GM12878 (cell line): Measurements from ENCODE around the gene GNG3. TPM values are rescaled to one million over a fixed set of nuclear protein-coding genes. Genes with fewer than 3 reads are reported as not detected.

Experiments
- ATAC-seq: fragments of 200-7000 bp; cut with Tn5 transposase; 3 replicates; pipeline ENCODE4 v1.9.1; 2020; ENCODE audit warnings: mild to moderate bottlenecking, moderate library complexity
- BruUV-seq: library from RNA; stranded (reverse); fragments of 400-500 nt; replicated peaks from 2 replicates; lab custom pipeline; 2021; lab: Mats Ljungman, UMichigan
- CTCF ChIA-PET: fragments of 300-600 bp; sonication (Branson Sonifier 250); formaldehyde crosslinking; extraction: SDS; loops from one replicate; lab custom pipeline; 2021; ENCODE audit warnings: inconsistent platforms; lab: Yijun Ruan, JAX
- POLR2A ChIA-PET: fragments of 350-600 bp; formaldehyde crosslinking; extraction: SDS; loops from one replicate; lab custom pipeline; 2021; ENCODE audit warnings: inconsistent platforms; lab: Charles Lee
- RAD21 ChIA-PET: fragments of 300-600 bp; sonication (Branson Sonifier 250); formaldehyde crosslinking; loops from one replicate; lab custom pipeline; 2023; ENCODE audit warnings: antibody characterized with exemption; ENCODE audit not compliant: unreplicated experiment; lab: Charles Lee
- SMC1A ChIA-PET: fragments of 300-600 bp; sonication (Branson Sonifier 250); formaldehyde crosslinking; loops from one replicate; lab custom pipeline; 2023; ENCODE audit not compliant: unreplicated experiment, uncharacterized antibody; lab: Charles Lee
- DNase-seq: peaks from one replicate; pipeline ENCODE4 v3.0.0-alpha.2; 2011; ENCODE audit warnings: low read depth, low spot score
- FAIRE-seq: peaks from 3 replicates; lab custom pipeline; 2011; peaks lifted over from hg19 to GRCh38; lab: Jason Lieb, UNC
- H2AFZ ChIP-seq: 2 replicates; pipeline ENCODE4 v1.6.0; 2011; ENCODE audit warnings: low read depth, low read length, control low read depth; ENCODE audit not compliant: control insufficient read depth
- H3K27ac ChIP-seq: 2 replicates; pipeline ENCODE4 v1.5.1; 2011; ENCODE audit warnings: control low read depth; ENCODE audit not compliant: control insufficient read depth, insufficient read depth
- H3K27me3 ChIP-seq, 2 experiments: replicated peaks in 1 of 2; 2 replicates each; pipeline versions ENCODE4 v1.6.0 to v1.6.1; 2011; ENCODE audit warnings: low read length in 1 of 2; ENCODE audit not compliant: control insufficient read depth in 2 of 2, insufficient read depth in 2 of 2
- H3K36me3 ChIP-seq, 2 experiments: 2 replicates each; pipeline ENCODE4 v1.5.1; 2011; ENCODE audit warnings: low read length in 1 of 2; ENCODE audit not compliant: control insufficient read depth in 2 of 2, insufficient read depth in 2 of 2
- H3K4me1 ChIP-seq: 2 replicates; pipeline ENCODE4 v1.6.1; 2011; ENCODE audit warnings: mild to moderate bottlenecking, low read length, moderate library complexity, mixed read lengths; ENCODE audit not compliant: control insufficient read depth, insufficient read depth
- H3K4me2 ChIP-seq: 2 replicates; pipeline ENCODE4 v1.6.0; 2011; ENCODE audit warnings: control low read depth; ENCODE audit not compliant: control insufficient read depth, insufficient read depth
- H3K4me3 ChIP-seq: fragments of 200-600 bp; sonication (generic); 2 replicates; pipeline ENCODE4 v1.5.1; 2016
- H3K79me2 ChIP-seq: 2 replicates; pipeline ENCODE4 v1.6.0; 2011; ENCODE audit warnings: low read length; ENCODE audit not compliant: control insufficient read depth, insufficient read depth
- H3K9ac ChIP-seq: 2 replicates; pipeline ENCODE4 v1.8.0; 2011; ENCODE audit warnings: low read length, control low read depth, mixed read lengths; ENCODE audit not compliant: control insufficient read depth, insufficient read depth
- H3K9me3 ChIP-seq: replicated peaks from 3 replicates; pipeline ENCODE4 v1.5.1; 2011; ENCODE audit warnings: mild to moderate bottlenecking, low read length; ENCODE audit not compliant: control insufficient read depth, insufficient read depth
- H4K20me1 ChIP-seq: 2 replicates; pipeline ENCODE4 v1.6.0; 2011; ENCODE audit not compliant: control insufficient read depth, insufficient read depth
- IRF4 ChIP-seq: IDR thresholded peaks from 2 replicates; pipeline ENCODE4 v1.6.1; 2011; ENCODE audit warnings: low read depth, low read length
- MEF2A ChIP-seq: IDR thresholded peaks from 2 replicates; pipeline ENCODE4 v1.6.1; 2011; ENCODE audit warnings: low read depth, mild to moderate bottlenecking, low read length, moderate library complexity; ENCODE audit not compliant: insufficient read depth
- MEF2B ChIP-seq: fragments of 450-650 bp; IDR thresholded peaks from 2 replicates; pipeline ENCODE4 v1.6.1; 2018; ENCODE audit warnings: mild to moderate bottlenecking, moderate library complexity; ENCODE audit not compliant: partially characterized antibody, poor library complexity, severe bottlenecking
- PAX5 ChIP-seq: IDR thresholded peaks from 2 replicates; pipeline ENCODE4 v1.6.1; 2011; ENCODE audit warnings: low read depth, low read length, borderline replicate concordance
- PML ChIP-seq: IDR thresholded peaks from 2 replicates; pipeline ENCODE4 v1.6.1; 2012; ENCODE audit warnings: low read length, inconsistent platforms
- RB1 ChIP-seq: fragments of 450-650 bp; formaldehyde crosslinking; IDR thresholded peaks from 2 replicates; pipeline ENCODE4 v1.6.1; 2017; ENCODE audit warnings: mild to moderate bottlenecking, borderline replicate concordance
- RFX5 ChIP-seq: IDR thresholded peaks from 2 replicates; pipeline ENCODE4 v1.6.1; 2011; ENCODE audit warnings: low read depth, low read length, improper control_type of control experiment
- SMAD1 ChIP-seq: fragments of 450-650 bp; IDR thresholded peaks from 2 replicates; pipeline ENCODE4 v1.6.1; 2018; ENCODE audit warnings: mild to moderate bottlenecking, low read depth; ENCODE audit not compliant: partially characterized antibody
- TARDBP ChIP-seq: IDR thresholded peaks from 2 replicates; pipeline ENCODE4 v1.6.1; 2016; ENCODE audit warnings: borderline replicate concordance
- ZNF217 ChIP-seq: fragments of 450-650 bp; IDR thresholded peaks from 2 replicates; pipeline ENCODE4 v1.6.1; 2017; ENCODE audit warnings: antibody characterized with exemption, mild to moderate bottlenecking
- WGBS: methylation state at CpG from one replicate; pipeline ENCODE4 v1.1.6; 2016; ENCODE audit warnings: low lambda C conversion rate; ENCODE audit not compliant: insufficient replicate concordance, insufficient coverage; ENCODE audit errors: missing lambda C conversion rate; 5-methylcytosine and 5-hydroxymethylcytosine counted together
- in situ Hi-C: fragments of 300-500 bp; cut with MboI; formaldehyde crosslinking; loops from 9 replicates; pipeline ENCODE4 v1.14.3; 2018; ENCODE audit warnings: mixed read lengths
- intact Hi-C: fragments of 100-400 bp; cut with micrococcal nuclease; formaldehyde crosslinking; loops from one replicate; pipeline ENCODE4 v1.14.2; 2022; ENCODE audit not compliant: unreplicated experiment
- polyA plus RNA-seq, 11 experiments: library from polyadenylated mRNA; depleted of rRNA in 4 of 11; unstranded in 6 of 11; stranded (reverse) in 5 of 11; fragments of >200 nt; fragmentation: Nextera tagmentation in 4 of 11; fragmentation: Illumina TruSeq in 1 of 11; extraction: Ambion mirVana in 4 of 11; extraction: Trizol in 1 of 11; gene quantifications; 1 replicate in 1 of 11; 2 replicates in 10 of 11; pipeline versions ENCODE4 v1.2.1 to v1.2.3, GENCODE V29; 2011 to 2016; ENCODE audit warnings: inconsistent platforms in 2 of 11, missing spikeins in 2 of 11, low read depth in 1 of 11
- total RNA-seq, 4 experiments: library from RNA; depleted of rRNA in 3 of 4; stranded (reverse); fragments of >200 nt in 3 of 4; fragmentation: Illumina TruSeq in 1 of 4; extraction: Trizol in 1 of 4; gene quantifications; 2 replicates each; pipeline versions ENCODE4 v1.2.1 to v1.2.3, GENCODE V29; 2013 to 2021
- TF ChIP-seq, protein P1 (sequence below), 3 experiments: IDR thresholded peaks in 2 of 3; conservative IDR thresholded peaks in 1 of 3; 2 replicates each; pipeline ENCODE4 v1.5.1; 2011; ENCODE audit warnings: low read depth in 3 of 3, low read length in 3 of 3, mild to moderate bottlenecking in 3 of 3, control low read depth in 2 of 3, moderate library complexity in 2 of 3, inconsistent platforms in 1 of 3, mixed read lengths in 1 of 3; ENCODE audit not compliant: control insufficient read depth in 2 of 3, insufficient read depth in 1 of 3; ENCODE audit errors: extremely low read depth in 1 of 3
- TF ChIP-seq, protein P2 (sequence below): IDR thresholded peaks from 2 replicates; pipeline ENCODE4 v1.6.1; 2011; ENCODE audit warnings: borderline replicate concordance, low read depth, mild to moderate bottlenecking, moderate library complexity, low read length; ENCODE audit not compliant: insufficient read depth, poor library complexity, severe bottlenecking
- TF ChIP-seq, protein P3 (sequence below): fragments of 450-650 bp; IDR thresholded peaks from 2 replicates; pipeline ENCODE4 v1.6.1; 2016; ENCODE audit warnings: mild to moderate bottlenecking
- TF ChIP-seq, protein P4 (sequence below): fragments of 450-650 bp; formaldehyde crosslinking; IDR thresholded peaks from 2 replicates; pipeline ENCODE4 v1.5.0; 2022; ENCODE audit warnings: mild to moderate bottlenecking, missing genetic modification characterization

The GNG3 gene
- total and polyA plus RNA-seq, 10 of the 15 experiments (the other 5 are each of a cell fraction or from before 2014, with no cell fraction given) = 0.27 to 0.83 (median 0.57) TPM; not detected in 5

DNA sequence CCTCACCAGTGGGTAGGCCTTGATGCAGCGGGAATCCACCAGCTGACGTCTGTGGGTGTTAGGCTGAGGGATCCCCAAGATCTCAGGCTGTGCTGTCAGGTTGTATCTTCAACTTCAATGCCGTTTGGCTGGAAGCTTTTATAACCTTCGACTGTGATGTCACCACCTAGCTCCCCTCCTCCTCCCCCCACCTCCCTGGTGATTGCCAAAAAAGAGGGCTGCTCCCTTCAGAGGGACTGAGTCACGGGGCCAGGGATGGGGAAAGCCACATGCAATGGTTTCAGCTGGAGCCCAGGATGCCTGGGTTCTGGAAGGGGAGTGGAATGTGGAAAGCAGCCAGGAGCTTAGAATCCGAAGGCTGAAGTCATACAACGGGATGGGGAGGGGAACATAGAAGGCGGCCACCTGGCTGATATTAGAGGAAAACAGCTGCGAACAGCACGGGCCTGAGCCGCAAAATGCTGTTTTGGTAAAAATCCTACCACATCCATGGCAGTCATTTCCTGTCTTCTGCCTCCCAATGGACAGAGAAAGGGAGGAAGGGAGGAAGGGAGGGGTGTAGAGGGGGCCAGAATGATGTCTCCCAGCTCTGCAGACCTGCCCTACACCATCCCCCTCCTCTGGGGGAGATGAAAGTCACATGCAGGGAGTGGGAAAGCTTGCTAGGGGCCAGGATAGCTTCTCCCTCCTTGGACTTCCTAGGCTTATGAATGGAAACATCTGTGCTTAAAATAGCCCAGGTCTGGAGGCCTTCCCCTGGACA is 17.9 kb upstream of the GNG3 start, which contains the start of gene LRRN4CL:
Gene LRRN4CL (minus strand): TSS at position 110 of the 763 bp plus-strand sequence. CDS start 1,022 bp downstream, outside the sequence.
- Histone ChIP-seq H3K4me2 (no peak within 1 kb of the TSS), H3K79me2 (no peaks in the 10 kb centered on the region), H3K27me3 (no peaks in the 10 kb centered on the region), H3K4me1 (no peaks in the 10 kb centered on the region), H3K4me3 (no peak within 1 kb of the TSS), H3K9ac (no peak within 1 kb of the TSS), H4K20me1 (no peaks in the 10 kb centered on the region), H3K27ac (no peak within 1 kb of the TSS), H2AFZ (no peak within 1 kb of the TSS), H3K9me3 (no peaks in the 10 kb centered on the region), H3K36me3 (peaks cover 9% of the 10 kb centered on the region in 2 experiments; a peak in 3 of 4 replicates)
- DNase-seq (no peak), ATAC-seq (no peak), FAIRE-seq (no peak)
- in situ Hi-C loops (loop anchor here (5.0 to 10.0 kb wide), 2 partner anchors 265 to 292 kb away; no protein-coding TSS in a partner anchor), intact Hi-C loops (loop anchor here (10.0 kb wide), 1 partner anchor 225 kb away; no protein-coding TSS in a partner anchor)
- WGBS = 71% methylated on average over 11 of the region's 11 CpGs
- RAD21 ChIA-PET = interaction anchor here (0.7 to 1.0 kb wide), 2 partner anchors 8 to 265 kb away, joined by 3 to 4 read pairs; no protein-coding TSS in a partner anchor
- SMC1A ChIA-PET = interaction anchor here (1.6 kb wide), 1 partner anchor 9 kb away, joined by 5 read pairs; no protein-coding TSS in a partner anchor
- BruUV-seq = no TSS peak
- POLR2A ChIA-PET = no interaction called here
- CTCF ChIA-PET = interaction anchor here (0.7 to 1.7 kb wide), 7 partner anchors 8 to 294 kb away, joined by 3 to 7 read pairs (median 3); partner anchors contain the start of genes C11orf98, CSKMT, TAF6L and TUT1
- TF ChIP-seq, protein P1, sequence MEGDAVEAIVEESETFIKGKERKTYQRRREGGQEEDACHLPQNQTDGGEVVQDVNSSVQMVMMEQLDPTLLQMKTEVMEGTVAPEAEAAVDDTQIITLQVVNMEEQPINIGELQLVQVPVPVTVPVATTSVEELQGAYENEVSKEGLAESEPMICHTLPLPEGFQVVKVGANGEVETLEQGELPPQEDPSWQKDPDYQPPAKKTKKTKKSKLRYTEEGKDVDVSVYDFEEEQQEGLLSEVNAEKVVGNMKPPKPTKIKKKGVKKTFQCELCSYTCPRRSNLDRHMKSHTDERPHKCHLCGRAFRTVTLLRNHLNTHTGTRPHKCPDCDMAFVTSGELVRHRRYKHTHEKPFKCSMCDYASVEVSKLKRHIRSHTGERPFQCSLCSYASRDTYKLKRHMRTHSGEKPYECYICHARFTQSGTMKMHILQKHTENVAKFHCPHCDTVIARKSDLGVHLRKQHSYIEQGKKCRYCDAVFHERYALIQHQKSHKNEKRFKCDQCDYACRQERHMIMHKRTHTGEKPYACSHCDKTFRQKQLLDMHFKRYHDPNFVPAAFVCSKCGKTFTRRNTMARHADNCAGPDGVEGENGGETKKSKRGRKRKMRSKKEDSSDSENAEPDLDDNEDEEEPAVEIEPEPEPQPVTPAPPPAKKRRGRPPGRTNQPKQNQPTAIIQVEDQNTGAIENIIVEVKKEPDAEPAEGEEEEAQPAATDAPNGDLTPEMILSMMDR (IDR thresholded peaks at IDR 0.05 in 2 of 3, conservative IDR thresholded peaks at IDR 0.05 in 1 of 3; ENCODE audit: control insufficient read depth in 2 of 3, extremely low read depth in 1 of 3, insufficient read depth in 1 of 3, low read depth in 3 of 3, low read length in 3 of 3) = no peak
- TF ChIP-seq, protein P2, sequence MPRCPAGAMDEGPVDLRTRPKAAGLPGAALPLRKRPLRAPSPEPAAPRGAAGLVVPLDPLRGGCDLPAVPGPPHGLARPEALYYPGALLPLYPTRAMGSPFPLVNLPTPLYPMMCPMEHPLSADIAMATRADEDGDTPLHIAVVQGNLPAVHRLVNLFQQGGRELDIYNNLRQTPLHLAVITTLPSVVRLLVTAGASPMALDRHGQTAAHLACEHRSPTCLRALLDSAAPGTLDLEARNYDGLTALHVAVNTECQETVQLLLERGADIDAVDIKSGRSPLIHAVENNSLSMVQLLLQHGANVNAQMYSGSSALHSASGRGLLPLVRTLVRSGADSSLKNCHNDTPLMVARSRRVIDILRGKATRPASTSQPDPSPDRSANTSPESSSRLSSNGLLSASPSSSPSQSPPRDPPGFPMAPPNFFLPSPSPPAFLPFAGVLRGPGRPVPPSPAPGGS = no peak
- no peak for TF ChIP-seq IRF4
- TF ChIP-seq, protein P3, sequence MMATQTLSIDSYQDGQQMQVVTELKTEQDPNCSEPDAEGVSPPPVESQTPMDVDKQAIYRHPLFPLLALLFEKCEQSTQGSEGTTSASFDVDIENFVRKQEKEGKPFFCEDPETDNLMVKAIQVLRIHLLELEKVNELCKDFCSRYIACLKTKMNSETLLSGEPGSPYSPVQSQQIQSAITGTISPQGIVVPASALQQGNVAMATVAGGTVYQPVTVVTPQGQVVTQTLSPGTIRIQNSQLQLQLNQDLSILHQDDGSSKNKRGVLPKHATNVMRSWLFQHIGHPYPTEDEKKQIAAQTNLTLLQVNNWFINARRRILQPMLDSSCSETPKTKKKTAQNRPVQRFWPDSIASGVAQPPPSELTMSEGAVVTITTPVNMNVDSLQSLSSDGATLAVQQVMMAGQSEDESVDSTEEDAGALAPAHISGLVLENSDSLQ = no peak
- no peak for TF ChIP-seq MEF2B
- no peak for TF ChIP-seq RFX5
- no peak for TF ChIP-seq PML
- TF ChIP-seq, protein P4, sequence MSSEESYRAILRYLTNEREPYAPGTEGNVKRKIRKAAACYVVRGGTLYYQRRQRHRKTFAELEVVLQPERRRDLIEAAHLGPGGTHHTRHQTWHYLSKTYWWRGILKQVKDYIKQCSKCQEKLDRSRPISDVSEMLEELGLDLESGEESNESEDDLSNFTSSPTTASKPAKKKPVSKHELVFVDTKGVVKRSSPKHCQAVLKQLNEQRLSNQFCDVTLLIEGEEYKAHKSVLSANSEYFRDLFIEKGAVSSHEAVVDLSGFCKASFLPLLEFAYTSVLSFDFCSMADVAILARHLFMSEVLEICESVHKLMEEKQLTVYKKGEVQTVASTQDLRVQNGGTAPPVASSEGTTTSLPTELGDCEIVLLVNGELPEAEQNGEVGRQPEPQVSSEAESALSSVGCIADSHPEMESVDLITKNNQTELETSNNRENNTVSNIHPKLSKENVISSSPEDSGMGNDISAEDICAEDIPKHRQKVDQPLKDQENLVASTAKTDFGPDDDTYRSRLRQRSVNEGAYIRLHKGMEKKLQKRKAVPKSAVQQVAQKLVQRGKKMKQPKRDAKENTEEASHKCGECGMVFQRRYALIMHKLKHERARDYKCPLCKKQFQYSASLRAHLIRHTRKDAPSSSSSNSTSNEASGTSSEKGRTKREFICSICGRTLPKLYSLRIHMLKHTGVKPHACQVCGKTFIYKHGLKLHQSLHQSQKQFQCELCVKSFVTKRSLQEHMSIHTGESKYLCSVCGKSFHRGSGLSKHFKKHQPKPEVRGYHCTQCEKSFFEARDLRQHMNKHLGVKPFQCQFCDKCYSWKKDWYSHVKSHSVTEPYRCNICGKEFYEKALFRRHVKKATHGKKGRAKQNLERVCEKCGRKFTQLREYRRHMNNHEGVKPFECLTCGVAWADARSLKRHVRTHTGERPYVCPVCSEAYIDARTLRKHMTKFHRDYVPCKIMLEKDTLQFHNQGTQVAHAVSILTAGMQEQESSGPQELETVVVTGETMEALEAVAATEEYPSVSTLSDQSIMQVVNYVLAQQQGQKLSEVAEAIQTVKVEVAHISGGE (CRISPR knock-in tag) = no peak
- no peak for TF ChIP-seq ZNF217
- TF ChIP-seq TARDBP = no peak
- no peak for TF ChIP-seq MEF2A
- TF ChIP-seq RB1 = no peak
- TF ChIP-seq SMAD1 = no peak
- TF ChIP-seq PAX5 = no peak
